Measurements from ENCODE around the gene TTC38.

The TTC38 gene

GRCh38 chr22:46240907-46241306, 26.9 kb upstream of the TTC38 start (continued):
- TF ChIP-seq KLF8 (tag by site-specific recombination; IDR thresholded peaks at IDR 0.05): no peak
- TF ChIP-seq ZNF621 (tag by site-specific recombination; IDR thresholded peaks at IDR 0.05): no peak
- no peak for TF ChIP-seq ZNF692 (tag by site-specific recombination; IDR thresholded peaks at IDR 0.05)
- TF ChIP-seq GLIS2 (tag by site-specific recombination; IDR thresholded peaks at IDR 0.05): no peak
- no peak for TF ChIP-seq HIC1 (tag by site-specific recombination; IDR thresholded peaks at IDR 0.05)

- TF ChIP-seq ZNF19 (tag by site-specific recombination; IDR thresholded peaks at IDR 0.05; ENCODE audit: low read depth): no peak
- TF ChIP-seq ZNF362 (tag by site-specific recombination; IDR thresholded peaks at IDR 0.05): no peak
- TF ChIP-seq SCRT1 (tag by site-specific recombination; IDR thresholded peaks at IDR 0.05; ENCODE audit: borderline replicate concordance): no peak
- TF ChIP-seq ZNF704 (tag by site-specific recombination; IDR thresholded peaks at IDR 0.05): no peak
- TF ChIP-seq ZNF426 (tag by site-specific recombination; IDR thresholded peaks at IDR 0.05): no peak
- TF ChIP-seq ZNF768 (tag by site-specific recombination; IDR thresholded peaks at IDR 0.05): no peak
- no peak for TF ChIP-seq ZBTB44 (tag by site-specific recombination; IDR thresholded peaks at IDR 0.05)
- no peak for TF ChIP-seq ZNF707 (tag by site-specific recombination; IDR thresholded peaks at IDR 0.05)
- Histone ChIP-seq H3K27ac (ENCODE audit: extremely low read depth, low read depth, low read length) (no peak overlapping the region), H3K4me1 (ENCODE audit: control insufficient read depth, insufficient read depth, low read length) (no peaks in the 10 kb centered on the region), H3K9me3 (ENCODE audit: control insufficient read depth, insufficient read depth, low read depth, low read length) (no peaks in the 10 kb centered on the region), H3K36me3 (ENCODE audit: control insufficient read depth in 2 of 2, insufficient read depth in 1 of 2, low read length in 2 of 2) (peaks cover 0 to 36% of the 10 kb centered on the region in 2 experiments; a peak in 1 of 3 replicates), H3K4me3 (ENCODE audit: low read depth, low read length) (no peak overlapping the region)
- POLR2A ChIA-PET: interaction anchor here (0.6 kb wide), 1 partner anchor 92 kb away, joined by 5 read pairs; no protein-coding TSS in a partner anchor
- CTCF ChIA-PET: interaction anchor here (0.7 to 0.9 kb wide), 2 partner anchors 119 to 622 kb away, joined by 3 to 4 read pairs; no protein-coding TSS in a partner anchor
These were observed 26.3 kb upstream of the TTC38 start for GRCh38 chr22:46241396-46242007.

- ChIA-PET CTCF (interaction anchor here (0.7 to 1.1 kb wide), 2 partner anchors 119 to 247 kb away, joined by 4 read pairs; no protein-coding TSS in a partner anchor), POLR2A (interaction anchor here (0.6 kb wide), 1 partner anchor 93 kb away, joined by 5 read pairs; no protein-coding TSS in a partner anchor)
- Histone ChIP-seq H3K4me3 (ENCODE audit: low read depth, low read length) (no peak overlapping the region), H3K4me1 (ENCODE audit: control insufficient read depth, insufficient read depth, low read length) (no peaks in the 10 kb centered on the region), H3K27ac (ENCODE audit: extremely low read depth, low read depth, low read length) (no peak overlapping the region), H3K9me3 (ENCODE audit: control insufficient read depth, insufficient read depth, low read depth, low read length) (no peaks in the 10 kb centered on the region), H3K36me3 (ENCODE audit: control insufficient read depth in 2 of 2, insufficient read depth in 1 of 2, low read length in 2 of 2) (peaks cover 0 to 41% of the 10 kb centered on the region in 2 experiments; a peak in 1 of 3 replicates)
- TF ChIP-seq ZNF18 (tag by site-specific recombination; IDR thresholded peaks at IDR 0.05): no peak
- TF ChIP-seq ZNF404 (tag by site-specific recombination; IDR thresholded peaks at IDR 0.05): no peak
- TF ChIP-seq CTCF (tag by site-specific recombination; IDR thresholded peaks at IDR 0.05): no peak
- TF ChIP-seq ZNF513 (tag by site-specific recombination; IDR thresholded peaks at IDR 0.05): no peak
- TF ChIP-seq ZNF843 (tag by site-specific recombination; IDR thresholded peaks at IDR 0.05): no peak
These were observed 25.7 kb upstream of the TTC38 start for GRCh38 chr22:46242076-46242475.
